ENCODE measurements around the gene FAM193A.

- no peak for TF ChIP-seq POLR2A (IDR thresholded peaks at IDR 0.05)
- TF ChIP-seq, protein P1, sequence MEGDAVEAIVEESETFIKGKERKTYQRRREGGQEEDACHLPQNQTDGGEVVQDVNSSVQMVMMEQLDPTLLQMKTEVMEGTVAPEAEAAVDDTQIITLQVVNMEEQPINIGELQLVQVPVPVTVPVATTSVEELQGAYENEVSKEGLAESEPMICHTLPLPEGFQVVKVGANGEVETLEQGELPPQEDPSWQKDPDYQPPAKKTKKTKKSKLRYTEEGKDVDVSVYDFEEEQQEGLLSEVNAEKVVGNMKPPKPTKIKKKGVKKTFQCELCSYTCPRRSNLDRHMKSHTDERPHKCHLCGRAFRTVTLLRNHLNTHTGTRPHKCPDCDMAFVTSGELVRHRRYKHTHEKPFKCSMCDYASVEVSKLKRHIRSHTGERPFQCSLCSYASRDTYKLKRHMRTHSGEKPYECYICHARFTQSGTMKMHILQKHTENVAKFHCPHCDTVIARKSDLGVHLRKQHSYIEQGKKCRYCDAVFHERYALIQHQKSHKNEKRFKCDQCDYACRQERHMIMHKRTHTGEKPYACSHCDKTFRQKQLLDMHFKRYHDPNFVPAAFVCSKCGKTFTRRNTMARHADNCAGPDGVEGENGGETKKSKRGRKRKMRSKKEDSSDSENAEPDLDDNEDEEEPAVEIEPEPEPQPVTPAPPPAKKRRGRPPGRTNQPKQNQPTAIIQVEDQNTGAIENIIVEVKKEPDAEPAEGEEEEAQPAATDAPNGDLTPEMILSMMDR (IDR thresholded peaks at IDR 0.05 in 4 of 5, conservative IDR thresholded peaks at IDR 0.05 in 1 of 5): no peak
Measured at GRCh38 chr4:2638730-2639129, 102.3 kb downstream of the FAM193A start.

Data from gastrocnemius medialis (tissue), 4 donors.